Neural crest cell (in vitro differentiated cells): ENCODE data around the gene IGF2R. TPM values are rescaled to one million over a fixed set of nuclear protein-coding genes. Genes with fewer than 3 reads are reported as not detected.

Experiments used
- DNase-seq: peaks from one replicate; pipeline ENCODE4 v3.0.0; 2021; ENCODE audit warnings: low read depth, mixed read lengths, low spot score
- H3K27ac Mint-ChIP-seq: one replicate; pipeline ENCODE4 v1.8.0; 2021; ENCODE audit warnings: mild to moderate bottlenecking, mixed read lengths; ENCODE audit not compliant: unreplicated experiment
- H3K27me3 Mint-ChIP-seq: 2 replicates; pipeline ENCODE4 v1.8.0; 2021; ENCODE audit warnings: low read depth, mild to moderate bottlenecking, mixed read lengths
- H3K36me3 Mint-ChIP-seq: 2 replicates; pipeline ENCODE4 v1.8.0; 2021; ENCODE audit warnings: low read depth, mild to moderate bottlenecking, mixed read lengths
- H3K4me1 Mint-ChIP-seq: 2 replicates; pipeline ENCODE4 v1.8.0; 2021; ENCODE audit warnings: mixed read lengths
- H3K4me3 Mint-ChIP-seq: one replicate; pipeline ENCODE4 v1.8.0; 2021; ENCODE audit warnings: mild to moderate bottlenecking, mixed read lengths
- H3K9me3 Mint-ChIP-seq: 2 replicates; pipeline ENCODE4 v1.8.0; 2021; ENCODE audit warnings: mixed read lengths
- total RNA-seq: library from RNA; stranded (reverse); gene quantifications from 2 replicates; pipeline ENCODE4 v1.2.1, GENCODE V29; 2021
- TF ChIP-seq, protein P1 (sequence below): fragments of 200-600 bp; sonication (generic); conservative IDR thresholded peaks from 2 replicates; pipeline ENCODE4 v1.5.0; 2021; ENCODE audit warnings: antibody characterized with exemption, mild to moderate bottlenecking

IGF2R gene
- total RNA-seq, 1 donor from 2014 or later = 97.3 TPM

DNA sequence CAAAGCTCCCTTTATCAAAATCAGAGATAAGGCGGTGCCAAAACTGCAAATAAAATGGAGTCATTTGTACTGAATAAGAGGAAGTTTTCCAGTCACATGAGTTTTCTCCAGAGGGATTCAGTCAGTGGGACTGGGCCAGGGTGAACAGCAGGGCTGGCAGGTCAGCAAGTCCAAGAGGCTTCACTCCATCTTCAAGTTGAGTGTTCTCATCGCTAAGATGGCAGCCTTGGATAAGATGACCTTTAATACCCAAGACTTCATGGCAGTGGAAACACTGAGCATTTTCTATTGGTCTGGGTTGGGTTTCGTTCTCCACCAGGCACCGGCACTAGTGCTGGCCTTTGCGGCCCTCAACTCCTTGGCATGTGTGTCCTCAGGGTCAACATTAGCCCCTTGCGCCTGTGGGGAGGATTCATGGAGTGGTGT is 29.3 kb upstream of the IGF2R start:
- DNase-seq = no peak
- H3K36me3 Mint-ChIP-seq = peaks cover 3% of the 10 kb centered on the region
- no peak overlapping the region for H3K27ac Mint-ChIP-seq
- peaks cover 13% of the 10 kb centered on the region for H3K27me3 Mint-ChIP-seq
- H3K4me3 Mint-ChIP-seq = no peak overlapping the region
- TF ChIP-seq, protein P1, sequence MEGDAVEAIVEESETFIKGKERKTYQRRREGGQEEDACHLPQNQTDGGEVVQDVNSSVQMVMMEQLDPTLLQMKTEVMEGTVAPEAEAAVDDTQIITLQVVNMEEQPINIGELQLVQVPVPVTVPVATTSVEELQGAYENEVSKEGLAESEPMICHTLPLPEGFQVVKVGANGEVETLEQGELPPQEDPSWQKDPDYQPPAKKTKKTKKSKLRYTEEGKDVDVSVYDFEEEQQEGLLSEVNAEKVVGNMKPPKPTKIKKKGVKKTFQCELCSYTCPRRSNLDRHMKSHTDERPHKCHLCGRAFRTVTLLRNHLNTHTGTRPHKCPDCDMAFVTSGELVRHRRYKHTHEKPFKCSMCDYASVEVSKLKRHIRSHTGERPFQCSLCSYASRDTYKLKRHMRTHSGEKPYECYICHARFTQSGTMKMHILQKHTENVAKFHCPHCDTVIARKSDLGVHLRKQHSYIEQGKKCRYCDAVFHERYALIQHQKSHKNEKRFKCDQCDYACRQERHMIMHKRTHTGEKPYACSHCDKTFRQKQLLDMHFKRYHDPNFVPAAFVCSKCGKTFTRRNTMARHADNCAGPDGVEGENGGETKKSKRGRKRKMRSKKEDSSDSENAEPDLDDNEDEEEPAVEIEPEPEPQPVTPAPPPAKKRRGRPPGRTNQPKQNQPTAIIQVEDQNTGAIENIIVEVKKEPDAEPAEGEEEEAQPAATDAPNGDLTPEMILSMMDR = no peak
- no peaks in the 10 kb centered on the region for H3K4me1 Mint-ChIP-seq
- peaks cover 5% of the 10 kb centered on the region for H3K9me3 Mint-ChIP-seq

- DNase-seq = no peak
- Mint-ChIP-seq H3K4me3 (no peak overlapping the region), H3K27ac (no peak overlapping the region), H3K36me3 (peaks cover 3% of the 10 kb centered on the region), H3K9me3 (peaks cover 7% of the 10 kb centered on the region), H3K27me3 (peaks cover 7% of the 10 kb centered on the region), H3K4me1 (no peaks in the 10 kb centered on the region)
- TF ChIP-seq, protein P1 = peak; percentile 49
Observed at GRCh38 chr6:159941286-159942113, 27.4 kb upstream of the IGF2R start.

GRCh38 chr6:159943101-159943632 is 25.7 kb upstream of the IGF2R start:
- DNase-seq = no peak
- peaks cover 3% of the 10 kb centered on the region for H3K36me3 Mint-ChIP-seq
- TF ChIP-seq, protein P1 = no peak
- H3K9me3 Mint-ChIP-seq = peaks cover 7% of the 10 kb centered on the region
- no peaks in the 10 kb centered on the region for H3K4me1 Mint-ChIP-seq
- no peak overlapping the region for H3K4me3 Mint-ChIP-seq
- no peak overlapping the region for H3K27ac Mint-ChIP-seq
- peaks cover 9% of the 10 kb centered on the region for H3K27me3 Mint-ChIP-seq

- peaks cover 11% of the 10 kb centered on the region for H3K27me3 Mint-ChIP-seq
- peaks cover 7% of the 10 kb centered on the region for H3K9me3 Mint-ChIP-seq
- no peaks in the 10 kb centered on the region for H3K4me1 Mint-ChIP-seq
- H3K4me3 Mint-ChIP-seq = no peak overlapping the region
- H3K36me3 Mint-ChIP-seq = peaks cover 3% of the 10 kb centered on the region
- TF ChIP-seq, protein P1 = no peak
- H3K27ac Mint-ChIP-seq = no peak overlapping the region
- DNase-seq = no peak
Observed at GRCh38 chr6:159943968-159944598, 24.8 kb upstream of the IGF2R start.

DNA sequence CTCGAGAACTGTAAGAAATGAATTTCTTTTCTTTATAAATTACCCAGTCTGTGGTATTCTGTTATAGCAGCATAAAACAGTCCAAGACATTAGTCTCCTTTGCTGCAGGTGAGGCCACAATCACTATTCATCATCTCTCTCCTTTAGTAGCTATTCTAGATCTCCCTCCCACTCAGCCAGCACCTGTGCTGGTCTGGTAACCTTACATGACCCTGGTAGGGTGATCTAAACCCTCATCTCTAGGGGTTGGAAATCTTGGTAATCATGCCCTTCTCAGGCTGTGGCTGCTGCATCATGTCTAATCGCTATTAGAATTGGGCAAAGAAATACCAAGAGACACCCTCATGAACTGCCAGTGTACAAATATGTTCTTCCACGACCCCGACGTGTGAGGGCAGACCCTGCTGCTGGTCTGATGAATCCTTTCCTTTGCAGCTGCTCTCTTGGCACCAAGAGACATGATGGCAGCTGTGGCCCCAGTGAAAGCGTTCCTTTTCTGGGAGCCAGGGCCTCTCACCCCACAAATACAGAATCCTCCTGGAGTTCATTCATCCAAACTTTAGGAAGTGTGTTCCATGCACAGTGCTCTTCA is 23.0 kb upstream of the IGF2R start:
- Mint-ChIP-seq H3K9me3 (peaks cover 7% of the 10 kb centered on the region), H3K4me1 (no peaks in the 10 kb centered on the region), H3K4me3 (no peak overlapping the region), H3K36me3 (peaks cover 3% of the 10 kb centered on the region), H3K27me3 (peaks cover 11% of the 10 kb centered on the region), H3K27ac (no peak overlapping the region)
- TF ChIP-seq, protein P1 = no peak
- no peak for DNase-seq
